GM12878 (cell line): ENCODE measurements around the gene CCDC28B. TPM values are rescaled to one million over a fixed set of nuclear protein-coding genes. Genes with fewer than 3 reads are reported as not detected.

Experiments used
- ATAC-seq: fragments of 200-7000 bp; cut with Tn5 transposase; 3 replicates; pipeline ENCODE4 v1.9.1; 2020; ENCODE audit warnings: mild to moderate bottlenecking, moderate library complexity
- BruUV-seq: library from RNA; stranded (reverse); fragments of 400-500 nt; replicated peaks from 2 replicates; lab custom pipeline; 2021; lab: Mats Ljungman, UMichigan
- CTCF ChIA-PET: fragments of 300-600 bp; sonication (Branson Sonifier 250); formaldehyde crosslinking; extraction: SDS; loops from one replicate; lab custom pipeline; 2021; ENCODE audit warnings: inconsistent platforms; lab: Yijun Ruan, JAX
- POLR2A ChIA-PET: fragments of 350-600 bp; formaldehyde crosslinking; extraction: SDS; loops from one replicate; lab custom pipeline; 2021; ENCODE audit warnings: inconsistent platforms; lab: Charles Lee
- RAD21 ChIA-PET: fragments of 300-600 bp; sonication (Branson Sonifier 250); formaldehyde crosslinking; loops from one replicate; lab custom pipeline; 2023; ENCODE audit warnings: antibody characterized with exemption; ENCODE audit not compliant: unreplicated experiment; lab: Charles Lee
- SMC1A ChIA-PET: fragments of 300-600 bp; sonication (Branson Sonifier 250); formaldehyde crosslinking; loops from one replicate; lab custom pipeline; 2023; ENCODE audit not compliant: unreplicated experiment, uncharacterized antibody; lab: Charles Lee
- DNase-seq: peaks from one replicate; pipeline ENCODE4 v3.0.0-alpha.2; 2011; ENCODE audit warnings: low read depth, low spot score
- FAIRE-seq: peaks from 3 replicates; lab custom pipeline; 2011; peaks lifted over from hg19 to GRCh38; lab: Jason Lieb, UNC
- H2AFZ ChIP-seq: 2 replicates; pipeline ENCODE4 v1.6.0; 2011; ENCODE audit warnings: low read depth, low read length, control low read depth; ENCODE audit not compliant: control insufficient read depth
- H3K27ac ChIP-seq: 2 replicates; pipeline ENCODE4 v1.5.1; 2011; ENCODE audit warnings: control low read depth; ENCODE audit not compliant: control insufficient read depth, insufficient read depth
- H3K27me3 ChIP-seq, 2 experiments: replicated peaks in 1 of 2; 2 replicates each; pipeline versions ENCODE4 v1.6.0 to v1.6.1; 2011; ENCODE audit warnings: low read length in 1 of 2; ENCODE audit not compliant: control insufficient read depth in 2 of 2, insufficient read depth in 2 of 2
- H3K36me3 ChIP-seq, 2 experiments: 2 replicates each; pipeline ENCODE4 v1.5.1; 2011; ENCODE audit warnings: low read length in 1 of 2; ENCODE audit not compliant: control insufficient read depth in 2 of 2, insufficient read depth in 2 of 2
- H3K4me1 ChIP-seq: 2 replicates; pipeline ENCODE4 v1.6.1; 2011; ENCODE audit warnings: mild to moderate bottlenecking, low read length, moderate library complexity, mixed read lengths; ENCODE audit not compliant: control insufficient read depth, insufficient read depth
- H3K4me2 ChIP-seq: 2 replicates; pipeline ENCODE4 v1.6.0; 2011; ENCODE audit warnings: control low read depth; ENCODE audit not compliant: control insufficient read depth, insufficient read depth
- H3K4me3 ChIP-seq: fragments of 200-600 bp; sonication (generic); 2 replicates; pipeline ENCODE4 v1.5.1; 2016
- H3K79me2 ChIP-seq: 2 replicates; pipeline ENCODE4 v1.6.0; 2011; ENCODE audit warnings: low read length; ENCODE audit not compliant: control insufficient read depth, insufficient read depth
- H3K9ac ChIP-seq: 2 replicates; pipeline ENCODE4 v1.8.0; 2011; ENCODE audit warnings: low read length, control low read depth, mixed read lengths; ENCODE audit not compliant: control insufficient read depth, insufficient read depth
- H3K9me3 ChIP-seq: replicated peaks from 3 replicates; pipeline ENCODE4 v1.5.1; 2011; ENCODE audit warnings: mild to moderate bottlenecking, low read length; ENCODE audit not compliant: control insufficient read depth, insufficient read depth
- H4K20me1 ChIP-seq: 2 replicates; pipeline ENCODE4 v1.6.0; 2011; ENCODE audit not compliant: control insufficient read depth, insufficient read depth
- CREM ChIP-seq: IDR thresholded peaks from 2 replicates; pipeline ENCODE4 v1.6.1; 2014; ENCODE audit warnings: antibody characterized with exemption, low read depth
- EP300 ChIP-seq, 2 experiments: fragments of 150-350 bp in 1 of 2; IDR thresholded peaks; 2 replicates each; pipeline ENCODE4 v1.6.1; 2011 to 2012; ENCODE audit warnings: low read depth in 2 of 2, low read length in 2 of 2, borderline replicate concordance in 1 of 2, improper control_type of control experiment in 1 of 2, inconsistent platforms in 1 of 2; ENCODE audit not compliant: control insufficient read depth in 1 of 2
- IKZF1 ChIP-seq: fragments of 450-650 bp; conservative IDR thresholded peaks from 2 replicates; pipeline ENCODE4 v1.6.1; 2017; ENCODE audit warnings: antibody characterized with exemption, mild to moderate bottlenecking
- IRF4 ChIP-seq: IDR thresholded peaks from 2 replicates; pipeline ENCODE4 v1.6.1; 2011; ENCODE audit warnings: low read depth, low read length
- NFIC ChIP-seq: IDR thresholded peaks from 2 replicates; pipeline ENCODE4 v1.6.1; 2012; ENCODE audit warnings: low read depth, mild to moderate bottlenecking, inconsistent platforms, low read length, moderate library complexity
- NFYB ChIP-seq: IDR thresholded peaks from 2 replicates; pipeline ENCODE4 v1.6.1; 2011; ENCODE audit warnings: low read depth, mild to moderate bottlenecking, low read length, improper control_type of control experiment, moderate library complexity; ENCODE audit not compliant: insufficient read depth
- PAX5 ChIP-seq: IDR thresholded peaks from 2 replicates; pipeline ENCODE4 v1.6.1; 2011; ENCODE audit warnings: low read depth, low read length, borderline replicate concordance
- SPI1 ChIP-seq: IDR thresholded peaks from 2 replicates; pipeline ENCODE4 v1.6.1; 2011; ENCODE audit warnings: low read depth, mild to moderate bottlenecking, low read length, moderate library complexity, borderline replicate concordance; ENCODE audit not compliant: insufficient read depth
- SUZ12 ChIP-seq: fragments of 200-600 bp; sonication (generic); IDR thresholded peaks from one replicate; pipeline ENCODE4 v1.6.1; 2018; ENCODE audit warnings: antibody characterized with exemption, mild to moderate bottlenecking; ENCODE audit not compliant: unreplicated experiment
- TAF1 ChIP-seq: IDR thresholded peaks from 2 replicates; pipeline ENCODE4 v1.6.1; 2011; ENCODE audit warnings: mild to moderate bottlenecking, low read depth, low read length, borderline replicate concordance
- WGBS: methylation state at CpG from one replicate; pipeline ENCODE4 v1.1.6; 2016; ENCODE audit warnings: low lambda C conversion rate; ENCODE audit not compliant: insufficient replicate concordance, insufficient coverage; ENCODE audit errors: missing lambda C conversion rate; 5-methylcytosine and 5-hydroxymethylcytosine counted together
- in situ Hi-C: fragments of 300-500 bp; cut with MboI; formaldehyde crosslinking; loops from 9 replicates; pipeline ENCODE4 v1.14.3; 2018; ENCODE audit warnings: mixed read lengths
- intact Hi-C: fragments of 100-400 bp; cut with micrococcal nuclease; formaldehyde crosslinking; loops from one replicate; pipeline ENCODE4 v1.14.2; 2022; ENCODE audit not compliant: unreplicated experiment
- polyA plus RNA-seq, 11 experiments: library from polyadenylated mRNA; depleted of rRNA in 4 of 11; unstranded in 6 of 11; stranded (reverse) in 5 of 11; fragments of >200 nt; fragmentation: Nextera tagmentation in 4 of 11; fragmentation: Illumina TruSeq in 1 of 11; extraction: Ambion mirVana in 4 of 11; extraction: Trizol in 1 of 11; gene quantifications; 1 replicate in 1 of 11; 2 replicates in 10 of 11; pipeline versions ENCODE4 v1.2.1 to v1.2.3, GENCODE V29; 2011 to 2016; ENCODE audit warnings: inconsistent platforms in 2 of 11, missing spikeins in 2 of 11, low read depth in 1 of 11
- total RNA-seq, 4 experiments: library from RNA; depleted of rRNA in 3 of 4; stranded (reverse); fragments of >200 nt in 3 of 4; fragmentation: Illumina TruSeq in 1 of 4; extraction: Trizol in 1 of 4; gene quantifications; 2 replicates each; pipeline versions ENCODE4 v1.2.1 to v1.2.3, GENCODE V29; 2013 to 2021
- TF ChIP-seq, protein P1 (sequence below): fragments of 450-650 bp; IDR thresholded peaks from 2 replicates; pipeline ENCODE4 v1.6.1; 2018; ENCODE audit warnings: borderline replicate concordance, mild to moderate bottlenecking; ENCODE audit not compliant: partially characterized antibody
- TF ChIP-seq, protein P2 (sequence below): fragments of 450-650 bp; IDR thresholded peaks from 2 replicates; pipeline ENCODE4 v1.6.1; 2016; ENCODE audit warnings: mild to moderate bottlenecking, moderate library complexity, borderline replicate concordance

CCDC28B gene
- total and polyA plus RNA-seq, 10 of the 15 experiments (the other 5 are each of a cell fraction or from before 2014, with no cell fraction given): 10.5 to 135 (median 90.6) TPM

DNA sequence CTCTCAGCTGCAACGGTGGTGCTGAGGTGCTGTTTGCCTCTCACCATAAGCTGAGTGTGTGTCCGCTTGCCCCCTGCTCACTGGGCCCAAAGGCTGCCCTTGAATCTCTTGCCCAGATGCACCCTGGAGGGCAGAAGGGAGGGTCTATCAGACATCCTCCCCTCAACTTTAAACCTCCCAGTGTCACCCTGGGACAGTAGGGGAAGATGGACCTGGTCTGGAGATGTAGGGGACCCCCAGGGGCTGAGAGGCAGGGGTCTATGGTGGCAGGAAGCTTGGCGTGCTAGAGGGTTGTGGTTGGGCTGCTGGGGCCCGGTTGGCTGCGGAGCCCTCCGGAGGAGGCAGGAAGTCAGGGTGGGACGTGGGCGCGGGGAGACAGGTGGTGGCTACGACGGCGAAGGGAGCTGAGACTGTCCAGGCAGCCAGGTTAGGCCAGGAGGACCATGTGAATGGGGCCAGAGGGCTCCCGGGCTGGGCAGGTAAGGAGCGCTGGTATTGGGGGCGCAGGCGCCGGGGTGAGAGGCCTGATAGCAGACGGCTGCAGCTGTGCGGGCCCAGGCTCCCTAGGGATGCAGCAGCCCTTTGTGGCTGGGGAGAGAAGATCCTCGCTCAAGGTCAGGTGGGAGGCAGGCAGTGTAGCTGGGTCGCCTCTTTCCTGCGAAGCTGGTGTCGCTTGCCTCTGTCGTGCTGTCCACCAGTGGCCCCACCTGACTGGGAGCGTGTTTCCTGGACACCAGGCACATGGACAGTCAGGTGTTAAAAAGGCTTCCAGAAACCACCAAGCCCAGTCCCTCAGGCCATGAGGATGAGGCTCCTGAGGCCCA, 50.7 kb downstream of the CCDC28B start, which contains the start of gene LCK:
Gene LCK, plus strand, starts transcription at position 373 of the 824 bp plus-strand sequence. CDS start 23,065 bp downstream, outside the sequence.
- Histone ChIP-seq H3K36me3 (no peaks in the 10 kb centered on the region; a peak in 1 of 4 replicates), H3K4me3 (peak within 1 kb of the TSS; percentile 63), H3K27ac (peak within 1 kb of the TSS; percentile 89), H3K9me3 (no peaks in the 10 kb centered on the region), H2AFZ (peak within 1 kb of the TSS; percentile 75), H4K20me1 (no peaks in the 10 kb centered on the region), H3K4me1 (peaks cover 78% of the 10 kb centered on the region), H3K79me2 (peaks cover 54% of the 10 kb centered on the region), H3K27me3 (no peaks in the 10 kb centered on the region), H3K4me2 (peak within 1 kb of the TSS; percentile 99), H3K9ac (peak within 1 kb of the TSS; percentile 75)
- POLR2A ChIA-PET: interaction anchor here (0.5 to 3.5 kb wide), 10 partner anchors 8 to 109 kb away, joined by 3 to 21 read pairs (median 5); partner anchors contain the start of gene MARCKSL1
- RAD21 ChIA-PET: interaction anchor here (0.6 to 4.7 kb wide), 10 partner anchors 10 to 371 kb away, joined by 3 to 45 read pairs (median 8); partner anchors contain the start of genes HDAC1 and MARCKSL1
- no peak for FAIRE-seq
- ATAC-seq: peak; percentile 7
- no peak for DNase-seq
- TSS peak; percentile 77 for BruUV-seq
- SMC1A ChIA-PET: interaction anchor here (1.3 to 14.4 kb wide), 9 partner anchors 8 to 67 kb away, joined by 3 to 124 read pairs (median 12); partner anchors contain the start of genes DCDC2B and HDAC1
- CTCF ChIA-PET: interaction anchor here (1.1 to 9.6 kb wide), 7 partner anchors 12 to 66 kb away, joined by 3 to 123 read pairs (median 14); partner anchors contain the start of gene HDAC1
- intact Hi-C loops (loop anchor here (5.0 kb wide), 1 partner anchor 66 kb away; no protein-coding TSS in a partner anchor), in situ Hi-C loops (no loop called here)
- 9% methylated on average over 25 of the region's 25 CpGs for WGBS
- TF ChIP-seq EP300 (IDR thresholded peaks at IDR 0.05; ENCODE audit: borderline replicate concordance in 1 of 2, control insufficient read depth in 1 of 2, low read depth in 2 of 2, low read length in 2 of 2) (0 out of 4 replicates have a peak, but pooled peaks of 1 of the 2 experiments have one; percentile 4), NFYB (no peak), TAF1 (peak; percentile 40; the same call in 1 of the 2 replicates), CREM (peak; percentile 25; the same call in 1 of the 2 replicates), IRF4 (no peak), PAX5 (no peak), NFIC (no peak), SPI1 (no peak; the same call in 1 of the 2 replicates), IKZF1 (peak; percentile 49), SUZ12 (no peak)
- TF ChIP-seq, protein P1, sequence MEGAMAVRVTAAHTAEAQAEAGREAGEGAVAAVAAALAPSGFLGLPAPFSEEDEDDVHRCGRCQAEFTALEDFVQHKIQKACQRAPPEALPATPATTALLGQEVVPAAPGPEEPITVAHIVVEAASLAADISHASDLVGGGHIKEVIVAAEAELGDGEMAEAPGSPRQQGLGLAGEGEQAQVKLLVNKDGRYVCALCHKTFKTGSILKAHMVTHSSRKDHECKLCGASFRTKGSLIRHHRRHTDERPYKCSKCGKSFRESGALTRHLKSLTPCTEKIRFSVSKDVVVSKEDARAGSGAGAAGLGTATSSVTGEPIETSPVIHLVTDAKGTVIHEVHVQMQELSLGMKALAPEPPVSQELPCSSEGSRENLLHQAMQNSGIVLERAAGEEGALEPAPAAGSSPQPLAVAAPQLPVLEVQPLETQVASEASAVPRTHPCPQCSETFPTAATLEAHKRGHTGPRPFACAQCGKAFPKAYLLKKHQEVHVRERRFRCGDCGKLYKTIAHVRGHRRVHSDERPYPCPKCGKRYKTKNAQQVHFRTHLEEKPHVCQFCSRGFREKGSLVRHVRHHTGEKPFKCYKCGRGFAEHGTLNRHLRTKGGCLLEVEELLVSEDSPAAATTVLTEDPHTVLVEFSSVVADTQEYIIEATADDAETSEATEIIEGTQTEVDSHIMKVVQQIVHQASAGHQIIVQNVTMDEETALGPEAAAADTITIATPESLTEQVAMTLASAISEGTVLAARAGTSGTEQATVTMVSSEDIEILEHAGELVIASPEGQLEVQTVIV: no peak
- TF ChIP-seq, protein P2, sequence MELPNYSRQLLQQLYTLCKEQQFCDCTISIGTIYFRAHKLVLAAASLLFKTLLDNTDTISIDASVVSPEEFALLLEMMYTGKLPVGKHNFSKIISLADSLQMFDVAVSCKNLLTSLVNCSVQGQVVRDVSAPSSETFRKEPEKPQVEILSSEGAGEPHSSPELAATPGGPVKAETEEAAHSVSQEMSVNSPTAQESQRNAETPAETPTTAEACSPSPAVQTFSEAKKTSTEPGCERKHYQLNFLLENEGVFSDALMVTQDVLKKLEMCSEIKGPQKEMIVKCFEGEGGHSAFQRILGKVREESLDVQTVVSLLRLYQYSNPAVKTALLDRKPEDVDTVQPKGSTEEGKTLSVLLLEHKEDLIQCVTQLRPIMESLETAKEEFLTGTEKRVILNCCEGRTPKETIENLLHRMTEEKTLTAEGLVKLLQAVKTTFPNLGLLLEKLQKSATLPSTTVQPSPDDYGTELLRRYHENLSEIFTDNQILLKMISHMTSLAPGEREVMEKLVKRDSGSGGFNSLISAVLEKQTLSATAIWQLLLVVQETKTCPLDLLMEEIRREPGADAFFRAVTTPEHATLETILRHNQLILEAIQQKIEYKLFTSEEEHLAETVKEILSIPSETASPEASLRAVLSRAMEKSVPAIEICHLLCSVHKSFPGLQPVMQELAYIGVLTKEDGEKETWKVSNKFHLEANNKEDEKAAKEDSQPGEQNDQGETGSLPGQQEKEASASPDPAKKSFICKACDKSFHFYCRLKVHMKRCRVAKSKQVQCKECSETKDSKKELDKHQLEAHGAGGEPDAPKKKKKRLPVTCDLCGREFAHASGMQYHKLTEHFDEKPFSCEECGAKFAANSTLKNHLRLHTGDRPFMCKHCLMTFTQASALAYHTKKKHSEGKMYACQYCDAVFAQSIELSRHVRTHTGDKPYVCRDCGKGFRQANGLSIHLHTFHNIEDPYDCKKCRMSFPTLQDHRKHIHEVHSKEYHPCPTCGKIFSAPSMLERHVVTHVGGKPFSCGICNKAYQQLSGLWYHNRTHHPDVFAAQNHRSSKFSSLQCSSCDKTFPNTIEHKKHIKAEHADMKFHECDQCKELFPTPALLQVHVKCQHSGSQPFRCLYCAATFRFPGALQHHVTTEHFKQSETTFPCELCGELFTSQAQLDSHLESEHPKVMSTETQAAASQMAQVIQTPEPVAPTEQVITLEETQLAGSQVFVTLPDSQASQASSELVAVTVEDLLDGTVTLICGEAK: no peak
